ENCODE measurements around the gene SEPTIN3. TPM values are rescaled to one million over a fixed set of nuclear protein-coding genes. Genes with fewer than 3 reads are reported as not detected.
"Not testable (repeated sequence)": the region's sequence is repeated elsewhere in the genome, so short reads cannot be mapped to it uniquely, and the experiment has no call there.

The SEPTIN3 gene
- total RNA-seq, 1 experiment from 2014 or later = 3.6 TPM

DNA sequence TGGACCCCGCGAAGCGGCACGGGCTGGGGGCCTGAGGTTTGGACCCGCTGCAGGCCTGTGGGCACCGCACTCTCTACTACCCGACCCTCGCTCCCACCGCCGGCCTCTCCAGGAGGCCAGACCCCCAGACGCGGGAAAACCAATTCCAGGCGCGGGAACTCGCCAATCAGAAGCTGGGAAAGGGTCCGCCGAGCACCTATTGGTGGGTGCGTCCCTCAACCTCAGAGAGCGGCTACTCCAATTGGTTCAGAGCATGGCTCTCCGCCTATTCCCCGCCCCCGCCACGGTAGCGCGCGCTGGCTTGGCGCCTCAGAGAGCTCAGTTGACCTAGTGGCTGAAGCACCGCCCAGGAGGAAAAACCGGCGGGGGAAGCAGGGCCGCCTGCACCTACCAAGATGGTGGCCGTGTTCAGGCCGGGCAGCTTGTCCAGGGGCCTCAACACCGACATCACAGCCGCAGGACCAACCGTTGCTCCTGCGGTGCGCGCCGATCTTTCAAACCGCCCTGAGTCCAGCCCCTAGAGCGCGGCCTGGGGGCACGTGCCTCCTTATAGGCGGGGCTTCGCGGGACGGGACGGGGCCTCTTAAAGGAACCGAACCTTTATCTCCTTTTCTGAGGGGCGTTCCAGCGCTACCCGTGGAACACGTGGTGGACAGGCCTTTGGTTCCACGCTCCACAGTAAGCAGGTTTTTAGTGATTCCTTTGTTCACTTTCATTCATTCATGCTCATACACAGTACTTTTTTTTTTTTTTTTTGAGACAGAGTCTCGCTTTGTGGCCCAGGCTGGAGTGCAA, 22.4 kb upstream of the SEPTIN3 start, which contains the start of gene CENPM:
Gene CENPM, minus strand, starts transcription at position 524 of the 795 bp plus-strand sequence. Its CDS starts 76 bp downstream, at position 448.
- peaks cover 25% of the 10 kb centered on the region for H3K4me1 ChIP-seq (ENCODE audit: insufficient read depth, low read length, poor library complexity, severe bottlenecking)
- CTCF ChIA-PET = interaction anchor here (0.6 to 1.4 kb wide), 7 partner anchors 19 to 497 kb away, joined by 3 to 6 read pairs (median 4); partner anchors contain the start of gene NDUFA6
- BruUV-seq (replicated peaks) = no TSS peak
- intact Hi-C loops (cut with micrococcal nuclease; ENCODE audit: unreplicated experiment) = no loop called here
- H3K27ac ChIP-seq (ENCODE audit: low read depth, low read length, poor library complexity, severe bottlenecking) = peak within 1 kb of the TSS; percentile 84
- DNase-seq (ENCODE audit: low spot score) = peak; percentile 98
- H3K36me3 ChIP-seq (ENCODE audit: insufficient read depth, low read length, poor library complexity, severe bottlenecking) = peaks cover 31% of the 10 kb centered on the region
- H3K9me3 ChIP-seq (ENCODE audit: low read depth, low read length, poor library complexity, severe bottlenecking) = no peaks in the 10 kb centered on the region
- H3K4me3 ChIP-seq (ENCODE audit: low read depth, low read length, poor library complexity, severe bottlenecking) = peak within 1 kb of the TSS; percentile 68
- H3K27me3 ChIP-seq (replicated peaks; ENCODE audit: insufficient read depth, low read depth, low read length, poor library complexity) = no peaks in the 10 kb centered on the region
- POLR2A ChIA-PET (ENCODE audit: low non-redundant PET) = interaction anchor here (0.6 to 0.8 kb wide), 2 partner anchors 114 to 352 kb away, joined by 3 to 4 read pairs; partner anchors contain the start of gene SREBF2
- TF ChIP-seq, protein P1, sequence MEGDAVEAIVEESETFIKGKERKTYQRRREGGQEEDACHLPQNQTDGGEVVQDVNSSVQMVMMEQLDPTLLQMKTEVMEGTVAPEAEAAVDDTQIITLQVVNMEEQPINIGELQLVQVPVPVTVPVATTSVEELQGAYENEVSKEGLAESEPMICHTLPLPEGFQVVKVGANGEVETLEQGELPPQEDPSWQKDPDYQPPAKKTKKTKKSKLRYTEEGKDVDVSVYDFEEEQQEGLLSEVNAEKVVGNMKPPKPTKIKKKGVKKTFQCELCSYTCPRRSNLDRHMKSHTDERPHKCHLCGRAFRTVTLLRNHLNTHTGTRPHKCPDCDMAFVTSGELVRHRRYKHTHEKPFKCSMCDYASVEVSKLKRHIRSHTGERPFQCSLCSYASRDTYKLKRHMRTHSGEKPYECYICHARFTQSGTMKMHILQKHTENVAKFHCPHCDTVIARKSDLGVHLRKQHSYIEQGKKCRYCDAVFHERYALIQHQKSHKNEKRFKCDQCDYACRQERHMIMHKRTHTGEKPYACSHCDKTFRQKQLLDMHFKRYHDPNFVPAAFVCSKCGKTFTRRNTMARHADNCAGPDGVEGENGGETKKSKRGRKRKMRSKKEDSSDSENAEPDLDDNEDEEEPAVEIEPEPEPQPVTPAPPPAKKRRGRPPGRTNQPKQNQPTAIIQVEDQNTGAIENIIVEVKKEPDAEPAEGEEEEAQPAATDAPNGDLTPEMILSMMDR (conservative IDR thresholded peaks at IDR 0.05; ENCODE audit: low read depth, low read length) = no peak
- no peak for TF ChIP-seq EZH2 (IDR thresholded peaks at IDR 0.05; ENCODE audit: borderline replicate concordance, low read depth, low read length, poor library complexity, severe bottlenecking)

DNA sequence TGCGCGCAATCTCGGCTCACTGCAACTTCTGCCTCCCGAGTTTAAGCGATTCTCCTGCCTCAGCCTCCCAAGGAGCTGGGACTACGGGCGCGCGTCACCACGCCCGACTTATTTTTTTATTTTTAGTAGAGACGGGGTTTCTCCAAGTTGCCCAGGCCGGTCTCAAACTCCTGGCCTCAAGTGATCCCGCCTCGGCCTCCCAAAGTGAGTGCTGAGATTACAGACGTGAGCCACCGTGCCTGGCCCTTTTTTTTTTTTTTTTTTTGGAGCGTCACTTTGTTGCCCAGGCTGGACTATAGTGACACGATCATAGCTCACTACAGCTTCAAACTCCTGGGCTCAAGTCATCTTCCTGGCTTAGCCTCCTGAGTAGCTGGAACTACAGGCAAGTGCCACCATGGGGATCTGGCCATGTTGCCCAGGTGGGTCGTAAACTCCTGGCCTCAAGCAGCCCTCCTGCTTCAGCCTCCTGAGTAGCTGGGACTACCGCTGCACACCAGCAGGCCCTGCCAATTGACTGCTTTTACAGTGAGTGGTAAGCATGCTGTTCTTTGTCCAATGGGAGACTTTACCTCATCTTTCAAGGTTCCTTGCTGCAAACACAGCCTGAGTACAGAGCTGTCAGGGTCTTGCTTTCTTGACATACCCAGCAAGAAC, 21.7 kb upstream of the SEPTIN3 start:
- no peak for DNase-seq (ENCODE audit: low spot score)
- Histone ChIP-seq H3K4me3 (ENCODE audit: low read depth, low read length, poor library complexity, severe bottlenecking) (peak overlapping the region; percentile 68), H3K36me3 (ENCODE audit: insufficient read depth, low read length, poor library complexity, severe bottlenecking) (peaks cover 26% of the 10 kb centered on the region), H3K27ac (ENCODE audit: low read depth, low read length, poor library complexity, severe bottlenecking) (peak overlapping the region; percentile 84), H3K27me3 (replicated peaks; ENCODE audit: insufficient read depth, low read depth, low read length, poor library complexity) (no peaks in the 10 kb centered on the region), H3K9me3 (ENCODE audit: low read depth, low read length, poor library complexity, severe bottlenecking) (no peaks in the 10 kb centered on the region), H3K4me1 (ENCODE audit: insufficient read depth, low read length, poor library complexity, severe bottlenecking) (peaks cover 25% of the 10 kb centered on the region)
- TSS peak; percentile 68 for BruUV-seq (replicated peaks)
- intact Hi-C loops (cut with micrococcal nuclease; ENCODE audit: unreplicated experiment) = no loop called here
- ChIA-PET CTCF (interaction anchor here (0.7 to 1.4 kb wide), 5 partner anchors 20 to 1103 kb away, joined by 4 to 9 read pairs (median 6); partner anchors contain the start of gene NDUFA6), POLR2A (ENCODE audit: low non-redundant PET) (interaction anchor here (0.6 to 0.8 kb wide), 2 partner anchors 115 to 250 kb away, joined by 4 to 6 read pairs; partner anchors contain the start of gene SREBF2)
- TF ChIP-seq, protein P1 (conservative IDR thresholded peaks at IDR 0.05; ENCODE audit: low read depth, low read length) = no peak
- no peak for TF ChIP-seq EZH2 (IDR thresholded peaks at IDR 0.05; ENCODE audit: borderline replicate concordance, low read depth, low read length, poor library complexity, severe bottlenecking)

DNA sequence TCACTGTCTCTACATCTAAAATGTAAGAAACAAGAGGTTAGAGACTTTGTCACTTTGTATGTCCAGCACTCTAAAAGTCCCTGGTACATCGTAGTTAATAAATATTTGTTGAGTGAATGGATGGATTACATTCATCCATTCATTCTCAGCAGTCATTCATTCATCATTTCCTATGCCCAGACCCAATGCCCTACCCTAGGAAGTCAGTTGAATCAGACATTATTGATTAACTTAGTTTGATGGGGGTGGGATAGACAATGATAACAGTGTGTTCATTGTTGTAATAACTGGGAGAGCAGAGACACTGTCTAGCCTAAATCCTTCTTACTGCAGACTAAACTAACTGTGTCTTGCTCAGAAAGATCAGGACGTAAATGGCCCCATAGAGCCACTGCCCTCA, 21.1 kb upstream of the SEPTIN3 start:
- intact Hi-C loops (cut with micrococcal nuclease; ENCODE audit: unreplicated experiment) = no loop called here
- no peak overlapping the region for H3K4me3 ChIP-seq (ENCODE audit: low read depth, low read length, poor library complexity, severe bottlenecking)
- no peaks in the 10 kb centered on the region for H3K9me3 ChIP-seq (ENCODE audit: low read depth, low read length, poor library complexity, severe bottlenecking)
- TF ChIP-seq, protein P1 (conservative IDR thresholded peaks at IDR 0.05; ENCODE audit: low read depth, low read length) = no peak
- TF ChIP-seq EZH2 (IDR thresholded peaks at IDR 0.05; ENCODE audit: borderline replicate concordance, low read depth, low read length, poor library complexity, severe bottlenecking) = no peak
- peaks cover 22% of the 10 kb centered on the region for H3K36me3 ChIP-seq (ENCODE audit: insufficient read depth, low read length, poor library complexity, severe bottlenecking)
- DNase-seq (ENCODE audit: low spot score) = no peak
- H3K4me1 ChIP-seq (ENCODE audit: insufficient read depth, low read length, poor library complexity, severe bottlenecking) = peaks cover 25% of the 10 kb centered on the region
- ChIA-PET POLR2A (ENCODE audit: low non-redundant PET) (interaction anchor here (0.6 kb wide), 2 partner anchors 251 to 264 kb away, joined by 3 to 6 read pairs; no protein-coding TSS in a partner anchor), CTCF (interaction anchor here (0.7 kb wide), 1 partner anchor 1103 kb away, joined by 9 read pairs; no protein-coding TSS in a partner anchor)
- no TSS peak for BruUV-seq (replicated peaks)
- no peaks in the 10 kb centered on the region for H3K27me3 ChIP-seq (replicated peaks; ENCODE audit: insufficient read depth, low read depth, low read length, poor library complexity)
- no peak overlapping the region for H3K27ac ChIP-seq (ENCODE audit: low read depth, low read length, poor library complexity, severe bottlenecking)

DNA sequence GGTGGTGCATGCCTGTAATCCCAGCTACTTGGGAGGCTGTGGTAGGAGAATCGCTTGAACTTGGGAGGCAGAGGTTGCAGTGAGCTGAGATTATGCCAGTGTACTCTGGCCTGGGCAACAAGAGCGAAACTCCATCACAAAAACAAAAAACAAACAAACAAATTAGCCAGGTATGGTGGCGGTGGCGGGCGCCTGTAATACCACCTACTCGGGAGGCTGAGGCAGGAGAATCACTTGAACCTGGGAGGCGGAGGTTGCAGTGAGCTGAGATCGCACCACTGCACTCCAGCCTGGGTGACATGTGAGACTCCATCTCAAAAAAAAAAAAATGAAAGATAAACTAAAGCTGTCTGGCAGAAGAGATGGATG, 20.3 kb upstream of the SEPTIN3 start:
- intact Hi-C loops (cut with micrococcal nuclease; ENCODE audit: unreplicated experiment); DNase-seq (ENCODE audit: low spot score); H3K27me3 ChIP-seq (replicated peaks; ENCODE audit: insufficient read depth, low read depth, low read length, poor library complexity); CTCF ChIA-PET; H3K4me3 ChIP-seq (ENCODE audit: low read depth, low read length, poor library complexity, severe bottlenecking); BruUV-seq (replicated peaks); H3K9me3 ChIP-seq (ENCODE audit: low read depth, low read length, poor library complexity, severe bottlenecking): not testable (repeated sequence)
- H3K4me1 ChIP-seq (ENCODE audit: insufficient read depth, low read length, poor library complexity, severe bottlenecking) = peaks cover 25% of the 10 kb centered on the region
- peak overlapping the region; percentile 52 for H3K27ac ChIP-seq (ENCODE audit: low read depth, low read length, poor library complexity, severe bottlenecking)
- POLR2A ChIA-PET (ENCODE audit: low non-redundant PET) = interaction anchor here (0.6 kb wide), 1 partner anchor 265 kb away, joined by 3 read pairs; no protein-coding TSS in a partner anchor
- peaks cover 14% of the 10 kb centered on the region for H3K36me3 ChIP-seq (ENCODE audit: insufficient read depth, low read length, poor library complexity, severe bottlenecking)

Measured in A673 (cell line).